Measurements from ENCODE around the gene LSP1. TPM values are rescaled to one million over a fixed set of nuclear protein-coding genes. Genes with fewer than 3 reads are reported as not detected.

The LSP1 gene
- total and polyA plus RNA-seq, 2 of the 4 experiments (the other 2 are of a cell fraction): not detected

- H4K91ac ChIP-seq (ENCODE audit: insufficient read depth, low read depth, low read length): no peak overlapping the region
- H3K27ac ChIP-seq (ENCODE audit: insufficient read depth, low read length): no peak overlapping the region
- ATAC-seq (ENCODE audit: low read depth) (no peak), DNase-seq (no peak)
- H3K36me3 ChIP-seq (ENCODE audit: control insufficient read depth, insufficient read depth, low read length): no peaks in the 10 kb centered on the region
- H3K4me3 ChIP-seq (ENCODE audit: insufficient read depth, low read depth, low read length): no peak overlapping the region
- no peaks in the 10 kb centered on the region for H4K20me1 ChIP-seq (ENCODE audit: insufficient read depth, low read length)
- ChIA-PET POLR2A (ENCODE audit: unreplicated experiment) (no interaction called here), CTCF (interaction anchor here (0.6 to 1.3 kb wide), 7 partner anchors 12 to 268 kb away, joined by 3 to 5 read pairs (median 3); no protein-coding TSS in a partner anchor)
- H2AK5ac ChIP-seq (ENCODE audit: low read depth, low read length): no peak overlapping the region
- H2AK9ac ChIP-seq (replicated peaks; ENCODE audit: low read depth, low read length, poor library complexity): no peak overlapping the region
- WGBS, 2 experiments (ENCODE audit: extremely low coverage in 2 of 2, insufficient read length in 1 of 2): 91% methylated on average over 13 of the region's 43 CpGs; no CpG with 5 or more reads in 1 of the 2 experiments
- H3K9me3 ChIP-seq (ENCODE audit: control insufficient read depth, insufficient read depth, low read length): no peaks in the 10 kb centered on the region
- no peaks in the 10 kb centered on the region for H3K9me1 ChIP-seq (ENCODE audit: insufficient read depth, low read length)
- H3K23ac ChIP-seq (ENCODE audit: low read depth, low read length): no peak overlapping the region
- H3K27me3 ChIP-seq (ENCODE audit: control insufficient read depth, insufficient read depth, low read length): peaks cover 15% of the 10 kb centered on the region
- no peak overlapping the region for H2BK15ac ChIP-seq (ENCODE audit: low read depth, low read length)
- no peak overlapping the region for H2BK5ac ChIP-seq (ENCODE audit: low read depth, low read length, poor library complexity, severe bottlenecking)
- no peak overlapping the region for H3K18ac ChIP-seq (ENCODE audit: low read depth, low read length)
- no peak overlapping the region for H3K56ac ChIP-seq (ENCODE audit: extremely low read depth, insufficient read depth, low read length)
- no peak for TF ChIP-seq FOS (IDR thresholded peaks at IDR 0.05; ENCODE audit: low read depth, low read length)
- TF ChIP-seq POLR2A (IDR thresholded peaks at IDR 0.05; ENCODE audit: low read depth, low read length): no peak
- TF ChIP-seq, protein P1, sequence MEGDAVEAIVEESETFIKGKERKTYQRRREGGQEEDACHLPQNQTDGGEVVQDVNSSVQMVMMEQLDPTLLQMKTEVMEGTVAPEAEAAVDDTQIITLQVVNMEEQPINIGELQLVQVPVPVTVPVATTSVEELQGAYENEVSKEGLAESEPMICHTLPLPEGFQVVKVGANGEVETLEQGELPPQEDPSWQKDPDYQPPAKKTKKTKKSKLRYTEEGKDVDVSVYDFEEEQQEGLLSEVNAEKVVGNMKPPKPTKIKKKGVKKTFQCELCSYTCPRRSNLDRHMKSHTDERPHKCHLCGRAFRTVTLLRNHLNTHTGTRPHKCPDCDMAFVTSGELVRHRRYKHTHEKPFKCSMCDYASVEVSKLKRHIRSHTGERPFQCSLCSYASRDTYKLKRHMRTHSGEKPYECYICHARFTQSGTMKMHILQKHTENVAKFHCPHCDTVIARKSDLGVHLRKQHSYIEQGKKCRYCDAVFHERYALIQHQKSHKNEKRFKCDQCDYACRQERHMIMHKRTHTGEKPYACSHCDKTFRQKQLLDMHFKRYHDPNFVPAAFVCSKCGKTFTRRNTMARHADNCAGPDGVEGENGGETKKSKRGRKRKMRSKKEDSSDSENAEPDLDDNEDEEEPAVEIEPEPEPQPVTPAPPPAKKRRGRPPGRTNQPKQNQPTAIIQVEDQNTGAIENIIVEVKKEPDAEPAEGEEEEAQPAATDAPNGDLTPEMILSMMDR (conservative IDR thresholded peaks at IDR 0.05; ENCODE audit: low read depth, low read length): no peak
- in situ Hi-C loops (cut with MboI; ENCODE audit: low sequenced_read_pairs): loop anchor here (5.0 kb wide), 1 partner anchor 271 kb away; no protein-coding TSS in a partner anchor
- no peak overlapping the region for H4K8ac ChIP-seq (ENCODE audit: low read depth in 2 of 2, low read length in 2 of 2)
- no peak overlapping the region for H3K9ac ChIP-seq (ENCODE audit: low read depth, low read length)
- intact Hi-C loops (cut with micrococcal nuclease): loop anchor here (1.0 kb wide), 1 partner anchor 271 kb away; no protein-coding TSS in a partner anchor
- no peak overlapping the region for H2AFZ ChIP-seq (replicated peaks; ENCODE audit: low read length, poor library complexity)
- no TSS peak for BruUV-seq (replicated peaks)
- dilution Hi-C loops (cut with HindIII; ENCODE audit: low sequenced_read_pairs, unreplicated experiment): no loop called here
- peaks cover 1% of the 10 kb centered on the region; the same call in 1 of the 2 replicates for H3K4me1 ChIP-seq (ENCODE audit: control insufficient read depth, insufficient read depth, low read length)
- H3K4me2 ChIP-seq (ENCODE audit: low read depth, low read length): no peak overlapping the region
- no peaks in the 10 kb centered on the region for H3K79me1 ChIP-seq (ENCODE audit: low read depth in 1 of 2, low read length in 2 of 2)
- no peak overlapping the region for H3K14ac ChIP-seq (replicated peaks; ENCODE audit: low read depth, low read length)
- H2BK120ac ChIP-seq (ENCODE audit: low read depth, low read length): no peak overlapping the region
- H2BK20ac ChIP-seq (ENCODE audit: low read depth, low read length): no peak overlapping the region
- H4K5ac ChIP-seq (ENCODE audit: low read depth, low read length): no peak overlapping the region
- no peak overlapping the region for H3K4ac ChIP-seq (ENCODE audit: low read depth, low read length)
These were observed 28.8 kb downstream of the LSP1 start for GRCh38 chr11:1881442-1882264.
